Hematopoietic multipotent progenitor cell treated with erythropoietin and hydrocortisone succinate and interleukin-3 and kit ligand, for 4 days (in vitro differentiated cells): ENCODE results near the gene ABCC4.

Experiments
- DNase-seq: peaks from one replicate; pipeline ENCODE4 v3.0.0-alpha.2; 2015

Gene ABCC4

GRCh38 chr13:95035311-95036109 lies 265.7 kb downstream of the ABCC4 start:
- DNase-seq = no peak

- no peak for DNase-seq
Measured at GRCh38 chr13:95033890-95034289, 267.4 kb downstream of the ABCC4 start.

- DNase-seq = no peak
Measured at GRCh38 chr13:95032121-95032520, 269.1 kb downstream of the ABCC4 start.

GRCh38 chr13:95030821-95031343 lies 270.4 kb downstream of the ABCC4 start:
- DNase-seq = no peak

- DNase-seq = no peak
Measured at GRCh38 chr13:95027638-95028037, 273.6 kb downstream of the ABCC4 start.

GRCh38 chr13:95025116-95025515 lies 276.1 kb downstream of the ABCC4 start:
- DNase-seq = no peak

GRCh38 chr13:95023405-95023804 lies 277.8 kb downstream of the ABCC4 start:
- DNase-seq = no peak

- no peak for DNase-seq
Measured at GRCh38 chr13:95020298-95020987, 280.8 kb downstream of the ABCC4 start.

- no peak for DNase-seq
Measured at GRCh38 chr13:95019886-95020285, 281.4 kb downstream of the ABCC4 start.

GRCh38 chr13:95007322-95007721 lies 293.9 kb downstream of the ABCC4 start:
- no peak for DNase-seq

GRCh38 chr13:95005300-95005699 lies 296.0 kb downstream of the ABCC4 start:
- no peak for DNase-seq

GRCh38 chr13:95003019-95003813 lies 298.0 kb downstream of the ABCC4 start:
- peak; percentile 48 for DNase-seq

- no peak for DNase-seq
Measured at GRCh38 chr13:95002126-95002525, 299.1 kb downstream of the ABCC4 start.

- DNase-seq = no peak
Measured at GRCh38 chr13:94999871-95000270, 301.4 kb downstream of the ABCC4 start.

GRCh38 chr13:94997126-94997525 lies 304.1 kb downstream of the ABCC4 start:
- no peak for DNase-seq

- DNase-seq = no peak
Measured at GRCh38 chr13:94996445-94996844, 304.8 kb downstream of the ABCC4 start.

- DNase-seq = no peak
Measured at GRCh38 chr13:94994506-94994905, 306.7 kb downstream of the ABCC4 start.

- DNase-seq = no peak
Measured at GRCh38 chr13:94993616-94994015, 307.6 kb downstream of the ABCC4 start.

GRCh38 chr13:94992036-94992960 lies 309.0 kb downstream of the ABCC4 start:
- no peak for DNase-seq

- DNase-seq = peak; percentile 32
Measured at GRCh38 chr13:94988654-94989053, 312.6 kb downstream of the ABCC4 start.

- DNase-seq = no peak
Measured at GRCh38 chr13:94987869-94988268, 313.4 kb downstream of the ABCC4 start.

GRCh38 chr13:94987081-94987480 lies 314.2 kb downstream of the ABCC4 start:
- DNase-seq = no peak
